HG03064 (cell line): ENCODE measurements around the gene RXRA.

ENCODE experiments used
- ATAC-seq: cut with Tn5 transposase; IDR thresholded peaks from one replicate; pipeline ENCODE4 v1.9.1; 2021; ENCODE audit warnings: low read depth; ENCODE audit not compliant: unreplicated experiment

Gene RXRA

DNA sequence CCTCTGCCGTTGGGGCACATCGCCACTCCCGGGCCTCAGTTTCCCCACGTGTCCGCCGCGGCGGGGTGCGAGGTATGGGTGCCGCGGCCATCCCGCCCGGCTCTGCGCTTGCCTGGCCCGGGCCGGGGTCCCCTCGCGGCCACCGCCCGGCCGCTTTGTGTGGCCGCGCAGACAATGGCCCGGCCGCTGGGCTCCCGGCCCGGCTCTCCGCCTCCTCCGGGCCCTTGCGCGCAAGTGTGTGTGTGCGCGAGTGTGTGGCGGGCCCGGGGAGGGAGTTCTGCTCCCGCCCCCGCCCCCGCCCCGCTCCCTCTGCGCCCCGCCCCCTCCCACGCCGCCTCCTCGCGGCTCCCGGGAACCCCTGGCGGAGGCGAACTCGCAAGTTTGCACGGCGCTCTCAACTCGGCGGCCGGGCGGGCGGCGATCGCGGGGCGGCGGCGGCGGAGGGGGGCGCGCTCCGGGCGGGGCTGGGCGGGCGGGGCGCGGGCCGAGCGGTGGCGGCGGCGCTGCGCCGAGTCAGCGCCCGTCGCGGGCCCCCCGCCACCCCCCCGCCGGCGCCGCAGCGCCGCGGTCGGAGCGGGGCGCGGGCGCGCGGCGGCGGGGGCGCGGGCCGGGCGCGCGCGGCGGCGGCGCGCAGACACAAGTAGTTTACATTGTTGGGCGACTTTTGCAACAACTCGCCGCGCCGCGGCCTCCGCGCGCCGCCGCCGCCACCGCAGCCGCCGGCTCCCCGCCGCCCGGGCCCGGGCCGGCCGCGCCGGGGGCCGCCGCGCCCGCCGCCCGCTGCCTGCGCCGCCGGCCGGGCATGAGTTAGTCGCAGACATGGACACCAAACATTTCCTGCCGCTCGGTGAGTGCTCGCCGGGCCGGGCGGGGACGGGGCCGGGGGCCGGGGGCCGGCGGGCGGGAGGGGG is at the start of gene RXRA:
TSS of gene RXRA (plus strand) at position 643 of the 911 bp plus-strand sequence. CDS start at position 820, 177 bp downstream.
- ATAC-seq = no peak

DNA sequence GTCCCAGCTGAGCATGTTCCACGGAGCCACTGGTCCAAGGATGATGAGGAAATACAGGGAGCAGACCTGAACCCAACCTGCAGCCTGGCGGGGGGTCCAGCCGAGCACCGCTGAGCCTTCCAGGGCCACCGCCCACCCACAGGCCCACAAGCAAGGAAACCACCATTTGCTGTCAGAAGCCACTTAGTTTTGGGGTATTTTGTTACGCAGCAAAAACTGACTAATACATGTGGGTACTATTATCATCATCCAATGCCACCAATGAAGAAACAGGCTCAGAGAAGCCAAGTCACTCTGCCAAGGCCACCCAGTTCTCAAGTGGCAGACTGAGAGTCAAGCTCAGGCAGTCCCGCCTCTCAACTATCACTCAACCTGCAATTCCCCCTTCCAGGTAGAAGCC is 48.0 kb upstream of the RXRA start:
- no peak for ATAC-seq

- no peak for ATAC-seq
These were observed 47.1 kb upstream of the RXRA start for GRCh38 chr9:134278974-134279640.

- no peak for ATAC-seq
These were observed 44.1 kb upstream of the RXRA start for GRCh38 chr9:134282138-134282650.

GRCh38 chr9:134283111-134283515 is 43.1 kb upstream of the RXRA start:
- ATAC-seq = no peak

GRCh38 chr9:134283692-134284265 is 42.5 kb upstream of the RXRA start:
- no peak for ATAC-seq

GRCh38 chr9:134284273-134284672 is 42.0 kb upstream of the RXRA start:
- no peak for ATAC-seq

GRCh38 chr9:134284741-134285140 is 41.5 kb upstream of the RXRA start:
- ATAC-seq = no peak

DNA sequence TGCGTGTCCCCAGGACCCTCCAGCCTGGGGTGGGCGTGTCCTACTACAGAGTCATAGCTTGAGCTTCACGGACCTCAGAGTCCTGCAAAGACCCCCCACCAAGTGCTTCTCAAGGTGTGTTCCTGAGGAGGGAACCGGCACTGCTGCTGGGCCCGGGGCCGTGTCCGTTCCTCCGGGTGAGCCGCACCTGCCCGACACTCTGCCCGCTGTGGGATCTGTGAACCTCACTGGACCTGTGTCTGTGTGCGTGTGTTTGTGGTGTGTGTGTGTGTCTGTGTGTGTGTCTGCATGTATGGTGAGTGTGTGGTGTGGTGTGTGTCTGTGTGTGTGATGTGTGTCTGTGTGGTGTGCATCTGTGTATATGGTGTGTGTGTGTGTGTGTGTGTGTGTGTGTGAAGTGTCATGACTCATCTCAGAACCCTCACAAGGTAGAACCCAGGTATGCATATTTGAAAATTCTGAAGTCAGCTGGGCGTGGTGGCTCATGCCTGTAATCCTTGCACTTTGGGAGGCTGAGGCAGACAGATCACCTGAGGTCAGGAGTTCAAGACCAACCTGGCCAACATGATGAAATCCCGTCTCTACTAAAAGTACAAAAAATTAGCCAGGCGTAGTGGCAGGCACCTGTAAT is 40.9 kb upstream of the RXRA start:
- no peak for ATAC-seq

- no peak for ATAC-seq
These were observed 39.6 kb upstream of the RXRA start for GRCh38 chr9:134286471-134287245.

- no peak for ATAC-seq
These were observed 38.4 kb upstream of the RXRA start for GRCh38 chr9:134287591-134288491.

GRCh38 chr9:134288746-134289145 is 37.5 kb upstream of the RXRA start:
- no peak for ATAC-seq

GRCh38 chr9:134289241-134289875 is 36.9 kb upstream of the RXRA start:
- no peak for ATAC-seq

GRCh38 chr9:134290603-134291451 is 35.4 kb upstream of the RXRA start:
- no peak for ATAC-seq

GRCh38 chr9:134291452-134291881 is 34.8 kb upstream of the RXRA start:
- no peak for ATAC-seq

DNA sequence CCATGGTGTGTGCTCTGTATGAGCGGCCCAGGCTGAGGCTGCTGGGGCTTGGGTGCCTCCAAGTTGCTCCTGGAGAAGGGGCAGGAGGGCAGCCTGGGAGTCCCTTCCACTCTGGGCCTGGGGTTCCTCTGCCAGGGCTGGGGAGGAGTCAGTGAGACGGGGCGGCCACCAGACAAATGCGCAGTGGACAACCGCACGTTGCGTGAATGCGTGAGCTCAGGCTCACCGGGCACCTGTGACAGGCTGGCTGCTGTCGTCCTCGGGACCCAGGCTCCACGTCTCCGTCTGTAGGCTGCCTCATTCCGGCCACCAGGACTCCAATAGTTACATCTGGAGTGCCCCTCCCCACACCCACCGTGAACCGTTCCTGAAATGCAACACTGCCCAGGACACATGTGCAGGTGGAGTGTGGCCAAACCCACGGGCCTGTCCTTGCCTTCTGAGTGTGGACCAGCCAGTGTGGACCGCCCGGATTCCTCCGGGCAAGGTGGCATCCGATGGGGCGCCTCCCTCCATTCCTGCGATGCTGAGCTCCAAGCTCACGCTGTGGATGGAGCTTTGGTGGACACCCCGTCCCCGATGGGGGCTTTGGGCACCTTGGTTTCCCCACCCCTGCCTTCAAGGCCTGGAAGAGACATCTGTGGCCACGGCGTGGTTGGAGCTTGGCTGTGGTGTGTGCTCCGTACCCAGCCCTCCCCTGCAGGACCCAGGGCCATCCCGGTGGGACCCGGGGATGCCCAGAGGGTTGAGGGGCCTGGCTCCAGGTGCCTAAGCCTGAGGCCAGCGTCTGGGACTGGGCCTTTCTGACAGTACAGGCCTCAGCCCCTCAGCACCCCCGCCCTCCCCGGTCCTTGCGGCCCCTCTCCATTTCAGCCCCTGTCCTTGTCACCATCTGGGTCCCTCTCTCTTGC is 34.0 kb upstream of the RXRA start:
- ATAC-seq = no peak
